ENCODE data around the gene EME1. TPM values are rescaled to one million over a fixed set of nuclear protein-coding genes. Genes with fewer than 3 reads are reported as not detected.

Gene EME1
- total and polyA plus RNA-seq, 2 of the 8 experiments (the other 6 are each of a cell fraction or from before 2014, with no cell fraction given): 13.9 to 16.3 TPM

DNA sequence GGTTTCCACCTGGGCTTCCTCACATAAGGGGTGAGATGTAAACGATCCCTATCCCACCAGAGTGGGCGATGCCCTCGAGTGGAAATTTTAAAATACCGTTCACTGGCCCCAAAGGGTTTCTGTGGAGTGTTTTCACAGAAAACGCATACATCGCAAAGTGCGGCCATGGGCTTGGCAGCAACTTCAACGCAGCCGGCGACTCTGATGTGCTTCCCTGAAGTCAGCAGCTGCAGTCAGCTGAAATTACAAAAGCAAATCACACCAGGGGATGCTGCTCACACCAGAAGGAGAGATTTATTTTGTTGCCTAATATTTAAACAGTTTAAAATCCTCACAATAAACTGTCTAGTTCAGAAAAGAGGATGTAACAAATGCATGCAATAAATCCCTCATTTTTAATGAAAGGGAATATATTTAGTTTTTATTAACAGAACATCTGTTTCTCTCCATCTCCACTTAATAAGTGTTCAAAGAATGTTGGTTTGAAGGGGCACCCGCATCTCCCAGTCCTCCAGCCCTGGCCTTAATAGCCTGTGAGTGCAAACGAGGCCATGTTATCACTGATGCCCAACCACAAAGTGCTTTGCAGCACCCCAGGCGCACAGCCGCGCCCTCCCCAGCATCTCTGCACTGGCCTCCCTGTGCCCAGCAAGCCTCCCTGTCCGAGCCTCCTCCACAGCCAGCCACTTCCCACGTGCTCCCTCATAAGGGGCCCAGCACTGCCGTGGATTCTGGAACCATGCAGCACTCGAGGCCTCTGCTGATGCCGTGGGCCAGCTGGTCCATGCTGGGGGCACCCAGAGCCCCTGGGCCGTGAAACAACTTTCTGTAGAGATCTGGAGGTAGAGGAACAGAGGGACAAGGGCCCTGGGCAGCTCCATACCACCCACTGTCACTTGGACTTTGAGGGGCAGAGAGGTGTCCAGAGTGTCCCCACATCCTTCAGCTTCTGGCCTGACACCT lies 44.4 kb upstream of the EME1 start (continued):
- TF ChIP-seq SP2 (IDR thresholded peaks at IDR 0.05; ENCODE audit: low read length): no peak
- no peak for TF ChIP-seq POLR2AphosphoS5 (IDR thresholded peaks at IDR 0.05; ENCODE audit: low read depth, low read length)
- no peak for TF ChIP-seq CREB1 (IDR thresholded peaks at IDR 0.05)
- no peak for TF ChIP-seq FOSL1 (IDR thresholded peaks at IDR 0.05; ENCODE audit: insufficient read depth, low read depth, low read length)
- TF ChIP-seq, protein P1, sequence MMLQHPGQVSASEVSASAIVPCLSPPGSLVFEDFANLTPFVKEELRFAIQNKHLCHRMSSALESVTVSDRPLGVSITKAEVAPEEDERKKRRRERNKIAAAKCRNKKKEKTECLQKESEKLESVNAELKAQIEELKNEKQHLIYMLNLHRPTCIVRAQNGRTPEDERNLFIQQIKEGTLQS (IDR thresholded peaks at IDR 0.05; ENCODE audit: insufficient read depth, low read depth, low read length): no peak
- TF ChIP-seq HDAC2 (IDR thresholded peaks at IDR 0.05; ENCODE audit: borderline replicate concordance in 1 of 2, low read depth in 2 of 2, low read length in 2 of 2): no peak

All from H1 (cell line).